ENCODE results near the gene ARMC9. TPM values are rescaled to one million over a fixed set of nuclear protein-coding genes. Genes with fewer than 3 reads are reported as not detected.

The ARMC9 gene
- total RNA-seq, 1 donor from 2014 or later, result 35.2 TPM

- H3K4me1 Mint-ChIP-seq (ENCODE audit: unreplicated experiment), result peaks cover 15% of the 10 kb centered on the region
- H3K36me3 Mint-ChIP-seq, result peaks cover 8% of the 10 kb centered on the region
- TF ChIP-seq CTCF (conservative IDR thresholded peaks at IDR 0.05), result no peak
- no peak for DNase-seq (ENCODE audit: extremely low spot score, unreplicated experiment)
- H3K4me3 Mint-ChIP-seq, result no peak overlapping the region
- no peaks in the 10 kb centered on the region for H3K9me3 Mint-ChIP-seq
- no peaks in the 10 kb centered on the region for H3K27me3 Mint-ChIP-seq
- H3K27ac Mint-ChIP-seq, result no peak overlapping the region
These were observed 161.0 kb downstream of the ARMC9 start for GRCh38 chr2:231359441-231359840.

- no peak for TF ChIP-seq CTCF (conservative IDR thresholded peaks at IDR 0.05)
- peaks cover 8% of the 10 kb centered on the region for H3K36me3 Mint-ChIP-seq
- H3K4me3 Mint-ChIP-seq, result no peak overlapping the region
- DNase-seq (ENCODE audit: extremely low spot score, unreplicated experiment), result no peak
- H3K27me3 Mint-ChIP-seq, result no peaks in the 10 kb centered on the region
- no peak overlapping the region for H3K27ac Mint-ChIP-seq
- no peaks in the 10 kb centered on the region for H3K9me3 Mint-ChIP-seq
- peaks cover 17% of the 10 kb centered on the region for H3K4me1 Mint-ChIP-seq (ENCODE audit: unreplicated experiment)
These were observed 161.5 kb downstream of the ARMC9 start for GRCh38 chr2:231359948-231360347.

GRCh38 chr2:231360401-231360800 lies 162.0 kb downstream of the ARMC9 start:
- peaks cover 18% of the 10 kb centered on the region for H3K4me1 Mint-ChIP-seq (ENCODE audit: unreplicated experiment)
- no peak for TF ChIP-seq CTCF (conservative IDR thresholded peaks at IDR 0.05)
- peaks cover 8% of the 10 kb centered on the region for H3K36me3 Mint-ChIP-seq
- no peak overlapping the region for H3K4me3 Mint-ChIP-seq
- H3K27ac Mint-ChIP-seq, result no peak overlapping the region
- no peak for DNase-seq (ENCODE audit: extremely low spot score, unreplicated experiment)
- H3K27me3 Mint-ChIP-seq, result no peaks in the 10 kb centered on the region
- H3K9me3 Mint-ChIP-seq, result no peaks in the 10 kb centered on the region

DNA sequence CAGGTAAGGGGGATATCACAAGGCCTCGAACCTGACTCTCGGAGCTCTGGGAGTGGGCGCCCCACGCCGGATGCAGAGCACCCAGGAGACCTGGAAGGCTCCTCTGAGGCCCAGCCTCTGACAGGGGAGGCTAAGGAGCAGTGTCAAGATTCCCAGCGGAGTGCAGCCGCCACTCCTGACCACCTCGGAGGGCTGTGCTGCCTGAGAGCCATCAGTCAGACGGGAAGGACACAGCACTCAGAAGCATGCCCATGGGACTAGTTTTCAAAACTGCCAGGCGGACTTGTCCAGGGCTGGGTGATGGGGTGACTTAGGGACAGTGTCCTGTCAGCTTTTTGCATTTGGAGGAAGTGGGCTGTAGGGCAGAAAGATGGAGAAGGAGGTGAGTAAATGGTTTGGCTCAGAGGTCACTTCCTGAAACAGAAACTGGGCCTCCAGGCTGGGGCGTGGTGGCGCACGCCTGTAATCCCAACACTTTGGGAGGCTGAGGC lies 162.5 kb downstream of the ARMC9 start:
- Mint-ChIP-seq H3K4me3 (no peak overlapping the region), H3K27me3 (no peaks in the 10 kb centered on the region), H3K36me3 (peaks cover 8% of the 10 kb centered on the region), H3K4me1 (ENCODE audit: unreplicated experiment) (peaks cover 14% of the 10 kb centered on the region), H3K27ac (no peak overlapping the region), H3K9me3 (no peaks in the 10 kb centered on the region)
- DNase-seq (ENCODE audit: extremely low spot score, unreplicated experiment), result no peak
- no peak for TF ChIP-seq CTCF (conservative IDR thresholded peaks at IDR 0.05)

DNA sequence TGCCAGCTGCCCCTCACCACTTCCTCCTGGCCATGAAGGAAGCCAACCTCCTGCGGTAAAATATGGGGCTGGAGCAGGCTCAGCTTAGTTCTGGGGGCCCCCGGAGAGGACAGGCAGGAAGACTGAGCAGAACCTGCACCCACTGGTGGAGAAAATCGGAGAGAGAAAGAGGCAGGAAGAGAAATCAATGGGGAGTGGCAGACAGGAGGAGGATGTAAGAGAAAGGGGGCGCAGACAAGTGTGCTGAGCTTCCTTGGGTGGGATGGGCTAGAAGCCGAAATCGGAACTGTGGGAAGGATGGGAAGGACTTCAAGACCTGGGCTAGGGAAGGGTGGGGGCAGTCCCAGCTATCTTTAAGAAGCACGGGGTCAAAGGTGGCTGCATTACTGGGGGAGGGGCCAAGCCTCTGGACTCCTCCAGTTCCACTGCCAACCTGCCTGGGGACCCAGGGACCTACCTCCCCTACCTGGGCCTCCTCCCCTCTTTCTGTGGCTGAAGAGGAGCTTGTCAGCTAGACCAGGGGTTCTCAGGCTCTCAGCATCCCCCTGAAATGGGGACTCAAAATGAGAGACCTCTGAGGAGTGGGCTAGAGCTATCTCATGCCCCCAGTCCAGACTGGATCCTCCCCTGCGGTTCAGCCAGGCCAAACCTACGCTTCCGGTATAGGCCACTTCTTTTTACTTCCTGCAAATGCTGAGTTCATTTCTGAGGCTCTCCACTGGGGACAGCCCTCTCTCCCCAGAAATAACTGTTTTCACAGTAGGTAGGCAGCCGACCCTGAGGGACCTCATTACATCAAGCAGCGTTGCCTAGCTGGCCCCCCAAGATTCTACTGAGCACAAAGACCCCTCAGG lies 163.5 kb downstream of the ARMC9 start:
- no peak overlapping the region for H3K4me3 Mint-ChIP-seq
- no peak overlapping the region for H3K27ac Mint-ChIP-seq
- H3K9me3 Mint-ChIP-seq, result no peaks in the 10 kb centered on the region
- peaks cover 7% of the 10 kb centered on the region for H3K4me1 Mint-ChIP-seq (ENCODE audit: unreplicated experiment)
- TF ChIP-seq CTCF (conservative IDR thresholded peaks at IDR 0.05), result no peak
- H3K27me3 Mint-ChIP-seq, result no peaks in the 10 kb centered on the region
- peaks cover 8% of the 10 kb centered on the region for H3K36me3 Mint-ChIP-seq
- DNase-seq (ENCODE audit: extremely low spot score, unreplicated experiment), result no peak
